Heart right ventricle (tissue), 16 donors: ENCODE results near the gene ERGIC2. TPM values are rescaled to one million over a fixed set of nuclear protein-coding genes. Genes with fewer than 3 reads are reported as not detected.
A peak's percentile ranks its signal among the peaks of the same experiment; 100 is the strongest.

Experiments used
- ATAC-seq, 8 donors: fragments of 200-7000 bp; cut with Tn5 transposase; one replicate each; pipeline ENCODE4 v1.9.1; 2020; ENCODE audit warnings: mild to moderate bottlenecking in 8 of 8, moderate library complexity in 8 of 8, moderate number of reproducible peaks in 1 of 8
- DNase-seq, 2 donors: peaks; one replicate each; pipeline ENCODE4 v3.0.0-alpha.2; 2020
- H3K27ac ChIP-seq, 10 donors: fragments of 200-600 bp; sonication (generic) in 2 of 10; one replicate each; pipeline versions ENCODE4 v1.5.0 to v1.8.0; 2020 to 2022; ENCODE audit warnings: mild to moderate bottlenecking in 3 of 10
- H3K27me3 ChIP-seq, 7 donors: fragments of 200-600 bp; one replicate each; pipeline ENCODE4 v1.8.0; 2021 to 2022; ENCODE audit warnings: mild to moderate bottlenecking in 2 of 7
- H3K36me3 ChIP-seq, 9 donors: fragments of 200-600 bp; sonication (generic) in 1 of 9; one replicate each; pipeline versions ENCODE4 v1.5.0 to v1.8.0; 2020 to 2022; ENCODE audit warnings: mild to moderate bottlenecking in 2 of 9
- H3K4me1 ChIP-seq, 9 donors: fragments of 200-600 bp; sonication (generic) in 1 of 9; one replicate each; pipeline versions ENCODE4 v1.5.0 to v1.8.0; 2020 to 2022; ENCODE audit warnings: mild to moderate bottlenecking in 4 of 9
- H3K4me3 ChIP-seq, 10 donors: fragments of 200-600 bp; sonication (generic) in 2 of 10; one replicate each; pipeline versions ENCODE4 v1.5.0 to v1.8.0; 2020 to 2022; ENCODE audit warnings: mild to moderate bottlenecking in 7 of 10, moderate library complexity in 2 of 10
- H3K9me3 ChIP-seq, 11 donors: fragments of 200-600 bp in 10 of 11; sonication (generic) in 2 of 11; one replicate each; pipeline versions ENCODE4 v1.5.0 to v1.8.0; 2013 to 2022; ENCODE audit warnings: mild to moderate bottlenecking in 2 of 11, control low read depth in 1 of 11, moderate library complexity in 1 of 11
- CTCF ChIP-seq, 9 donors: fragments of 200-600 bp; sonication (generic) in 2 of 9; IDR thresholded peaks; one replicate each; pipeline versions ENCODE4 v1.5.0 to v1.8.0; 2021 to 2022; ENCODE audit warnings: antibody characterized with exemption in 9 of 9, mild to moderate bottlenecking in 5 of 9, moderate library complexity in 1 of 9
- WGBS, 2 donors: extraction: QIAGEN DNeasy Blood & Tissue Kit; methylation state at CpG; one replicate each; pipeline ENCODE4 v1.1.7; 2013; ENCODE audit warnings: inconsistent platforms in 1 of 2; 5-methylcytosine and 5-hydroxymethylcytosine counted together
- intact Hi-C, 10 donors: fragments of 100-400 bp; cut with DNase I; formaldehyde crosslinking; loops; one replicate each; pipeline versions ENCODE4 v1.11.1 to v1.14.2; 2022
- polyA plus RNA-seq, 2 donors: library from polyadenylated mRNA; stranded (reverse); fragments of 200-250 nt; gene quantifications; one replicate each; pipeline ENCODE4 v1.2.3, GENCODE V29; 2013
- total RNA-seq, 10 donors: library from RNA; stranded (reverse); fragmentation: NEBNext Ultra II Directional in 3 of 10; extraction: Animal tissue kit (Norgen Biotek cat#: 25700) in 3 of 10; gene quantifications; one replicate each; pipeline versions ENCODE4 v1.2.1 to v1.2.4, GENCODE V29; 2021 to 2023
- donor health status: Arrhythmogenic right ventricular cardiomyopathy.
- donor health status: ischemic (EF 13 %, LVEDD 7.1; RV severe dilation, severe dysfunction).
- donor health status: healthy with polysubstance abuse.
- donor health status: DM: no; HTN: yes; CAD: no.
- donor health status: DM: no; HTN: no; CAD: no.
- donor health status: ischemic (EF 25% LVEDD 6.9; RV normal size, moderate dysfunction).
- donor health status: ischemic (EF 25% LVEDD 5.7; RV mildly dilated, moderate dysfunction).
- donor health status: healthy.
- donor health status: DM: yes; HTN: yes; CAD: no.
- donor health status: Ischemic cardiomyopathy.
- donor health status: ischemic (EF 35%, LVEDD 5.7; RV mildly dilated, moderate dysfunction).
- donor health status: nonischemic (EF 11% LVEDD 7.7; RV severe dilation, severe dysfunction).
- donor health status: DM: yes; HTN: yes; CAD: no.
- donor health status: PGD.
- donor health status: ischemic (EF 29% LVEDD 5.4; RV normal size, mild dysfunction).
- donor health status: nonischemic (EF 23%, LVEDD 6.1; RV moderate dilation, normal function).

ERGIC2 gene
- total and polyA plus RNA-seq, 12 donors = 50.0 to 97.2 (median 85.0) TPM

GRCh38 chr12:29350080-29350479 lies 30.9 kb downstream of the ERGIC2 start:
- Histone ChIP-seq H3K27me3 (no peaks in the 10 kb centered on the region), H3K9me3 (no peaks in the 10 kb centered on the region), H3K4me3 (no peak overlapping the region), H3K4me1 (peaks cover 0 to 5% (median 0%) of the 10 kb centered on the region in 9 donors), H3K27ac (no peak overlapping the region), H3K36me3 (peaks cover 0 to 91% (median 32%) of the 10 kb centered on the region in 9 donors)
- ATAC-seq = no peak
- intact Hi-C loops = no loop called here
- no peak for TF ChIP-seq CTCF (IDR thresholded peaks at IDR 0.05)
- no peak for DNase-seq

- WGBS, 2 donors = 98 to 99% methylated on average over 3 of the region's 3 CpGs
- ATAC-seq (no peak), DNase-seq (no peak)
- no peaks in the 10 kb centered on the region for H3K9me3 ChIP-seq
- intact Hi-C loops = no loop called here
- peaks cover 0 to 91% (median 29%) of the 10 kb centered on the region in 9 donors for H3K36me3 ChIP-seq
- H3K4me3 ChIP-seq = no peak overlapping the region
- peaks cover 0 to 14% (median 0%) of the 10 kb centered on the region in 9 donors for H3K4me1 ChIP-seq
- H3K27me3 ChIP-seq = no peaks in the 10 kb centered on the region
- no peak overlapping the region for H3K27ac ChIP-seq
- no peak for TF ChIP-seq CTCF (IDR thresholded peaks at IDR 0.05)
These were observed 34.1 kb downstream of the ERGIC2 start for GRCh38 chr12:29346769-29347421.

GRCh38 chr12:29343022-29343799 lies 37.8 kb downstream of the ERGIC2 start:
- 69 to 77% methylated on average over 2 of the region's 2 CpGs for WGBS, 2 donors
- H3K9me3 ChIP-seq = no peaks in the 10 kb centered on the region
- no peaks in the 10 kb centered on the region for H3K27me3 ChIP-seq
- ATAC-seq = peak in 6 of 8 donors; percentile 11 to 89 (median 68)
- H3K27ac ChIP-seq = peak overlapping the region in 6 of 10 donors; percentile 5 to 66 (median 32)
- TF ChIP-seq CTCF (IDR thresholded peaks at IDR 0.05) = no peak
- H3K36me3 ChIP-seq = peaks cover 0 to 100% (median 23%) of the 10 kb centered on the region in 9 donors
- no peak overlapping the region for H3K4me3 ChIP-seq
- H3K4me1 ChIP-seq = peaks cover 0 to 10% (median 0%) of the 10 kb centered on the region in 9 donors
- no peak for DNase-seq
- intact Hi-C loops = no loop called here

- ATAC-seq = no peak
- Histone ChIP-seq H3K36me3 (peaks cover 0 to 89% (median 0%) of the 10 kb centered on the region in 9 donors), H3K27ac (no peak overlapping the region), H3K9me3 (no peaks in the 10 kb centered on the region), H3K4me3 (no peak overlapping the region), H3K27me3 (no peaks in the 10 kb centered on the region), H3K4me1 (no peaks in the 10 kb centered on the region)
- WGBS, 2 donors = 91 to 95% methylated on average over 1 of the region's 1 CpG
- intact Hi-C loops = no loop called here
- TF ChIP-seq CTCF (IDR thresholded peaks at IDR 0.05) = no peak
- DNase-seq = no peak
These were observed 43.6 kb downstream of the ERGIC2 start for GRCh38 chr12:29337325-29337724.
